NCI-H526 (cell line): ENCODE data around the gene ENSA.
"Not testable (repeated sequence)": the region's sequence is repeated elsewhere in the genome, so short reads cannot be mapped to it uniquely, and the experiment has no call there.

ENCODE experiments used
- DNase-seq, 2 experiments: peaks; one replicate each; lab custom pipeline; 2025; lab: John Stamatoyannopoulos, UW

ENSA gene, protein sequence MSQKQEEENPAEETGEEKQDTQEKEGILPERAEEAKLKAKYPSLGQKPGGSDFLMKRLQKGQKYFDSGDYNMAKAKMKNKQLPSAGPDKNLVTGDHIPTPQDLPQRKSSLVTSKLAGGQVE

GRCh38 chr1:150629115-150629928 lies at the start of gene ENSA:
Gene ENSA (minus strand): TSS chr1:150629612. CDS start chr1:150629470, 142 bp downstream.
- DNase-seq: peak; percentile 100

DNA sequence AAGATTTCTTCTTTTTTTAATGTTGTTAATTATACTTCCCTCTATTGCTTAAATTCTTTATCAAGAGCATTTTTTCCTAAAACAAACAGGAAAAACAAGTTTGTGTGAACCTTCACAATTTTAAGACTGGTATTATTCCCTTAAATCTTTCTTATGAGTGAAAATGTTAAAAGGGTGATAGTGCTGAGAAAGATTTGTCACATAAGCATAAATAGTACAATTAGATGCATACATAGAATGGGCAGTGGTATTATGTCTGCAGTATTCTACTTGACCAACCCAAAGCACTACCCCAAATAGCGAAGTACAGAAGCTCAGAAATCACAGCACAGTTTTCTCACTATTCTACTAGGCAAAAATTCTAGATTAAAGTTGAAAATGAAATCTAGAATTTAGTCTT lies 49.6 kb upstream of the ENSA start:
- DNase-seq: no peak

- DNase-seq: no peak
Measured at GRCh38 chr1:150674881-150675280, 45.5 kb upstream of the ENSA start.

- no peak for DNase-seq
Measured at GRCh38 chr1:150663321-150663720, 33.9 kb upstream of the ENSA start.

- no peak for DNase-seq
Measured at GRCh38 chr1:150662811-150663210, 33.4 kb upstream of the ENSA start.

GRCh38 chr1:150661156-150661555 lies 31.7 kb upstream of the ENSA start:
- DNase-seq: no peak

- DNase-seq: no peak
Measured at GRCh38 chr1:150660584-150660983, 31.2 kb upstream of the ENSA start.

DNA sequence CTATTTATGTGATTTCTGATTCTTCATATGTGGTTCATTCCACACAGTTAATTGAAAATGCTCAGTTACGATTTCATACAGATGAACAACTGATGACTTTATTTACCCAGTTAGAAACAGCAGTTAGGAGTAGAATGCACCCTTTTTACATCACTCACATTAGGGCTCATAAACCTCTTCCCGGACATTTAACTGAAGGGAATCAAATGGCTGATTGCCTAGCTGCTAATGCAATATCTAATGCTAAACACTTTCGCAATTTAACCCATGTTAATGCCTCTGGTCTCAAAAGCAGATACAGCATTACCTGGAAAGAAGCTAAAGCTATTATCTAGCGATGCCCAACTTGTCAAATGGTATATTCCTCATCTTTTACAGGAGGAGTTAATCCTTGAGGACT lies 27.7 kb upstream of the ENSA start:
- not testable (repeated sequence) for DNase-seq

DNA sequence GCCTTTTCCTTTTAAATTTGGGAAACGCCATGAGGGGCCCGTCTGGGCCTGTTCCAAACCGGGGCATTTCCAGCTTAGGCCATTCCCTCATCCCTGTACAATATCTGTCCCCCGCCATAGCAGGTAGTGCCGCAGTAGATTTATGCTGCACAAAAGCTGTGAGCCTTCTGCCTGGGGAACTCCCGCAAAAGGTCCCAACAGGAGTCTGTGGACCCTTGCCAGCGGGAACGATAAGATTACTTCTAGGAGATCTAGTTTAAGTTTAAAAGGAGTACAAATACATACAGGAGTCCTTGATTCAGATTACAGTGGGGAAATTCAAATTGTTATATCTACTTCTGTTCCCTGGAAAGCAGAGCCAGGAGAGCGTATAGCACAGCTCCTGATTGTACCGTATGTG lies 25.2 kb upstream of the ENSA start:
- DNase-seq: not testable (repeated sequence)

GRCh38 chr1:150650193-150650592 lies 20.8 kb upstream of the ENSA start:
- peak in 1 of 2 experiments; percentile 21 for DNase-seq

DNA sequence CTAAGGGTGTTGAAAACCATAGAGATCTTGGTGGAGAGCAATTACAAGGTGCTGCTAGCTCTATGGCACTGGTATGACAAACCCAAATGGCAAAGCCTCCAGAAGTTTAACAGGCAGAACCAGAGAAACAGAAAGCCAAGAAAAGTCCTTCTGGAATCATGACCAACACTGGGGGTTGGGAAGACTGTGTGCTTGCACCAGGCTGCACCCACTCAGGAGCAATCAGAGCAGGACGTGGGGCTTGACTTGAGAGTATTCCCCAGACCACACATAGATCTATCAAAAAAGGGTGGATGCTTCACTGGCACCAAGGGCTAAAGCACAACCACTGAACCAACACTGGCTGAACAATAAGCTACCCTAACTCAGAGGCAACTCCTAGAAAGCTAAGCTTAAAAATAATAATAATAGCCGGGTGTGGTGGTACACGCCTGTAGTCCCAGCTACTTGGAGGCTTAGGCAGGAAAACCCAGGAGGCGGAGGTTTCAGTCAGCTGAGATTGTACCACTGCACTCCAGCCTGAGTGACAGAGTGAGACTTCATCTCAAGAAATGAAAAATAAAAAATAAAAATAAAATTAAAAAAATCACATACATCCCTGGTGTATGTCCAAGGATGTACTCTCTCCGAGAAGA lies 20.1 kb upstream of the ENSA start:
- DNase-seq: no peak

GRCh38 chr1:150642296-150642695 lies 12.9 kb upstream of the ENSA start:
- DNase-seq: no peak

DNA sequence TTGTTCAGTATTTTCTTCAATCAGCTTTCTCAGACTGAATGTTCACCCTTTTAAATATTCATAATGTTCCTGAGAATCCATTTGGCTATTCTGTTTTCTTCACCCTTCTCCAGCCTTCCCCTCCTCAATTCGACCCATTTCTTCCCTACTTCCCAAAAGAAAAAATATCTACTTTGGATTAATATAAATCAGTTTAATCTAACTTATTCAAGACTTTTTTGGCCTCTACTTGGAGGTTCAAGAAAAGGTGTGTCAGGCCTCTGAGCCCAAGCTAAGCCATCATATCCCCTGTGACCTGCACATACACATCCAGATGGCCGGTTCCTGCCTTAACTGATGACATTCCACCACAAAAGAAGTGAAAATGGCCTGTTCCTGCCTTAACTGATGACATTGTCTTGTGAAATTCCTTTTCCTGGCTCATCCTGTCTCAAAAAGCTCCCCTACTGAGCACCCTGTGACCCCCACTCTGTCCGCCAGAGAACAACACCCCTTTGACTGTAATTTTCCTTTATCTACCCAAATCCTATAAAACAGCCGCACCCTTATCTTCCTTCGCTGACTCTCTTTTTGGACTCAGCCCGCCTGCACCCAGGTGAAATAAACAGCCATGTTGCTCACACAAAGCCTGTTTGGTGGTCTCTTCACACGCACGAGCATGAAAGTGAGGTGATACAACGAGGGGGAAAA lies 11.9 kb upstream of the ENSA start:
- DNase-seq: not testable (repeated sequence)

GRCh38 chr1:150638430-150638829 lies 9.0 kb upstream of the ENSA start:
- DNase-seq: not testable (repeated sequence)

DNA sequence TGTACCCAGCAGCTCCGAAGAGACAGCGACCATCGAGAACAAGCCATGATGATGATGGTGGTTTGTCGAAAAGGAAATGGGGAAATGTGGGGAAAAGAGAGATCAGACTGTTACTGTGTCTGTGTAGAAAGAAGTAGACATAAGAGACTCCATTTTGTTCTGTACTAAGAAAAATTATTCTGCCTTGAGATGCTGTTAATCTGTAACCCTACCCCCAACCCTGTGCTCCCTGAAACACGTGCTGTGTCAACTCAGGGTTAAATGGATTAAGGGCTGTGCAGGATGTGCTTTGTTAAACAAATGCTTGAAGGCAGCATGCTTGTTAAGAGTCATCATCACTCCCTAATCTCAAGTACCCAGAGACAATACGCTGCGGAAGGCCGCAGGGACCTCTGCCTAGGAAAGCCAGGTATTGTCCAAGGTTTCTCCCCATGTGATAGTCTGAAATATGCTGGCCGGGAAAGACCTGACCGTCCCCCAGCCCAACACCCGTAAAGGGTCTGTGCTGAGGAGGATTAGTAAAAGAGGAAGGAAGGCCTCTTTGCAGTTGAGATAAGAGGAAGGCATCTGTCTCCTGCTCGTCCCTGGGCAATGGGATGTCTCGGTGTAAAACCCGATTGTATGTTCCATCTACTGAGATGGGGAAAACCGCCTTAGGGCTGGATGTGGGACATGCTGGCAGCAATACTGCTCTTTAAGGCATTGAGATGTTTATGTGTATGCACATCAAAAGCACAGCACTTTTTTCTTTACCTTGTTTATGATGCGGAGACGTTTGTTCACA lies 5.6 kb upstream of the ENSA start:
- peak in 1 of 2 experiments; percentile 67 for DNase-seq

GRCh38 chr1:150628766-150629114 lies 672 bp downstream of the ENSA start:
- DNase-seq: no peak

DNA sequence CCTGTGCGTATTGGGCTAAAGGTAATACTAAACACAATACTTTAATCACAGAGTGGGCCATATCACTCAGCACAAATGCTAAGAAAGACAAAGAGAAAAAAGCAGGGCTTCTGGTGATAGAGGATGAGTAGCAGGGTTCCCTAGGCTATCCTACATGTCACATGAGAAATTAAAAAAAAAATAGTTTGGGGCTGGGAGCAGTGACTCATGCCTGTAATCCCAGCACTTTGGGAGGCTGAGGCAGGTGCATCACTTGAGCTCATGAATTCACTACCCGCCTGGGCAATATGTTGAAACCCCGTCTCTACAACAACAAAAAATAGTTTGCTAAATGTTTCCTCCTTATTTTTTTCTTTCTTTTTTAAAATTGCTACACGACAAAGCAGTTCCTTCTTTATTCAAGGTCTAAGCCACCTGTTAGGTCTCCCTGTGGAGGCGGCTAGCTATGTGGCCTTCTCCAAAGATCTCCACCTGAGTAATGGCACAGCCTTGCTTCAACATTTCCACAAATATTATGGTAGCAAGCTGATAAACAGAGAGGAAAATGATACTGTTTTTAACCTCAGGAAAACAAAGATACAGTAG lies 1.5 kb downstream of the ENSA start:
- no peak for DNase-seq

DNA sequence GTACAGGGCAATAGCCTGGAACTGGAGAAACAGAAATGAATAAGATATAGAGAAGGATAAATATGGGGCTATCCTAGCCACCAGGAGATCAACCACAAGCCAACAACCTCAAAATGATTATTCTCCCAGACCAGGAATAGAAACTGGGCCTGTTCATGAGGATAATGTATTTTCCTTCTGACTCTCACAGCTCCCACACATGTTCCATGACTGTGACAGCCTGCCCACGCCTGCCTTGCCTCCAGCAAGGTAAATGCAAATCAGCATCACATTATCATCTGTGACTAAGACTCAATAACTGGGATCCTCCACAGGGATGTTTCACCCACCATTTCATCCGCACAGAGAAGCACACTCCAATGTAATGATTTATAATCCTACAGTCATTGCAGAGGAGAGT lies 3.3 kb downstream of the ENSA start:
- peak; percentile 74 to 90 for DNase-seq

DNA sequence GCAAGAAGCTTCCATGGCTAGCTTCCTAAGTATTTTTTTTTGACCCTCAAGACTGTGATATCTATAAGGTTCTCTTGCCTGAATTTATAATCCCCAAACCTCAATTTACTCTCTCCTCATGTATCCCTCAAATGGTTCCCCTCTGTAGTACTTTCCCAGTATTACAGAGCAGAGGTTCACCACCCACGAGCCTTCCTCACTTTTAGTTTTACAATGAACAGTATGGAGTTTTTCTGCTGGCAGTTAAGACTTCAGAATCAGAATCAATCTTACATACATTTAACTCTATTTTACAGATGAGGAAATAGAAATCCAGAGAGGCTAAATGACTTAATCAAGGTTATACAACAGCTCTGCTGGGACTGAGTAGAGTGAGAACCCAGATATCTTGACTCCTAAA lies 4.9 kb downstream of the ENSA start:
- not testable (repeated sequence) for DNase-seq

- not testable (repeated sequence) for DNase-seq
Measured at GRCh38 chr1:150624134-150624533, 5.3 kb downstream of the ENSA start.

GRCh38 chr1:150622303-150622975 lies 7.0 kb downstream of the ENSA start:
- no peak for DNase-seq
